Esophagus muscularis mucosa (tissue), 4 donors: ENCODE results near the gene NSA2. TPM values are rescaled to one million over a fixed set of nuclear protein-coding genes. Genes with fewer than 3 reads are reported as not detected.

Source experiments
- DNase-seq: peaks from one replicate; pipeline ENCODE4 v3.0.0-alpha.2; 2017; ENCODE audit errors: extremely low spot score
- H3K27ac ChIP-seq, 4 donors: fragments of 200-600 bp; sonication (generic); replicated peaks in 1 of 4; 1 replicate in 3 of 4; 2 replicates in 1 of 4; pipeline ENCODE4 v1.5.1; 2016 to 2019; ENCODE audit warnings: mild to moderate bottlenecking in 1 of 4
- H3K27me3 ChIP-seq, 4 donors: fragments of 200-600 bp; sonication (generic); one replicate each; pipeline versions ENCODE4 v1.5.1 to v1.6.0; 2016 to 2019
- H3K36me3 ChIP-seq, 4 donors: fragments of 200-600 bp; sonication (generic); one replicate each; pipeline ENCODE4 v1.5.1; 2016 to 2019
- H3K4me1 ChIP-seq, 4 donors: fragments of 200-600 bp; sonication (generic); one replicate each; pipeline ENCODE4 v1.5.1; 2016 to 2019
- H3K4me3 ChIP-seq, 4 donors: fragments of 200-600 bp; sonication (generic); 1 replicate in 2 of 4; 2 replicates in 2 of 4; pipeline ENCODE4 v1.5.1; 2016 to 2019; ENCODE audit warnings: mild to moderate bottlenecking in 4 of 4, moderate library complexity in 1 of 4
- H3K9me3 ChIP-seq, 4 donors: fragments of 200-600 bp; sonication (generic); 1 replicate in 3 of 4; 2 replicates in 1 of 4; pipeline ENCODE4 v1.5.1; 2016 to 2019
- EP300 ChIP-seq: sonication (generic); formaldehyde crosslinking; IDR thresholded peaks from one replicate; pipeline ENCODE4 v1.6.1; 2017; ENCODE audit warnings: antibody characterized with exemption
- POLR2A ChIP-seq: fragments of 450-650 bp; IDR thresholded peaks from one replicate; pipeline ENCODE4 v1.6.1; 2017; ENCODE audit warnings: antibody characterized with exemption, moderate library complexity, mild to moderate bottlenecking, low read depth
- POLR2AphosphoS5 ChIP-seq, 2 donors: sonication (generic); formaldehyde crosslinking; IDR thresholded peaks; one replicate each; pipeline ENCODE4 v1.6.1; 2017; ENCODE audit warnings: antibody characterized with exemption in 2 of 2
- WGBS: methylation state at CpG from one replicate; pipeline ENCODE4 v1.1.5; 2018; 5-methylcytosine and 5-hydroxymethylcytosine counted together
- intact Hi-C: fragments of 100-400 bp; cut with DNase I; formaldehyde crosslinking; loops from one replicate; pipeline ENCODE4 v1.15.1; 2023
- total RNA-seq, 4 donors: library from RNA; depleted of rRNA; stranded (reverse); fragments of >200 nt; gene quantifications; one replicate each; pipeline versions ENCODE4 v1.1.0 to v1.2.1, GENCODE V29; 2016
- TF ChIP-seq, protein P1 (sequence below), 3 experiments: fragments of 200-600 bp in 2 of 3; fragments of 450-650 bp in 1 of 3; sonication (generic) in 2 of 3; IDR thresholded peaks; one replicate each; pipeline ENCODE4 v1.5.1; 2017 to 2019; ENCODE audit warnings: antibody characterized with exemption in 3 of 3, mild to moderate bottlenecking in 2 of 3, moderate library complexity in 1 of 3

The NSA2 gene
- total RNA-seq, 4 donors from 2014 or later = 85.2 to 120 (median 110) TPM

- 93% methylated on average over 17 of the region's 21 CpGs for WGBS
- H3K36me3 ChIP-seq = no peaks in the 10 kb centered on the region
These were observed 32.2 kb downstream of the NSA2 start for GRCh38 chr5:74798977-74799911.

DNA sequence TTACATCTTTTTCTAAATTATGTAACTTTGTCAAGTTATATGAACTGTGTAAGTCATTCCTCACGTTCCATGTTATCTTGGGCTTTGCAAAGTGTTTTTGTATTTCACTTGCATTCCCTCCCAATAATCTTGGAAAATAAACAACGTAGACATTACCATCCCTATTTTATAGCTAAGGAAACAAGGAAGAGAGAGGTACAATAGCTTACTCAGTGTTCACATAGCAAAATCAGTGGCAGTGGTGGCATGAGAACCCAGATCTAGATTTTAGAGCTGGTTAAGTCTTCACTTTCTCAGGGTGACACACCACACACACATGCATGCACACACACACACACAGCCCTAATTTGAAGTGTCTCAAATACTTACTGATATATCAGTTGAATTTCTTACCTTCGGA, 34.1 kb downstream of the NSA2 start:
- no peaks in the 10 kb centered on the region for H3K9me3 ChIP-seq
- H3K27ac ChIP-seq = no peak overlapping the region
- H3K36me3 ChIP-seq = no peaks in the 10 kb centered on the region
- DNase-seq = no peak
- no peaks in the 10 kb centered on the region for H3K27me3 ChIP-seq
- intact Hi-C loops = no loop called here
- WGBS = 87% methylated on average over 3 of the region's 3 CpGs
- TF ChIP-seq POLR2A = no peak
- no peaks in the 10 kb centered on the region for H3K4me1 ChIP-seq
- no peak overlapping the region for H3K4me3 ChIP-seq

More at GRCh38 chr5:74798977-74799911, 32.2 kb downstream of the NSA2 start:
- no peaks in the 10 kb centered on the region for H3K4me1 ChIP-seq
- no peak for TF ChIP-seq POLR2AphosphoS5 (IDR thresholded peaks at IDR 0.05)
- no peak for TF ChIP-seq POLR2A
- TF ChIP-seq EP300 = no peak
- TF ChIP-seq, protein P1, sequence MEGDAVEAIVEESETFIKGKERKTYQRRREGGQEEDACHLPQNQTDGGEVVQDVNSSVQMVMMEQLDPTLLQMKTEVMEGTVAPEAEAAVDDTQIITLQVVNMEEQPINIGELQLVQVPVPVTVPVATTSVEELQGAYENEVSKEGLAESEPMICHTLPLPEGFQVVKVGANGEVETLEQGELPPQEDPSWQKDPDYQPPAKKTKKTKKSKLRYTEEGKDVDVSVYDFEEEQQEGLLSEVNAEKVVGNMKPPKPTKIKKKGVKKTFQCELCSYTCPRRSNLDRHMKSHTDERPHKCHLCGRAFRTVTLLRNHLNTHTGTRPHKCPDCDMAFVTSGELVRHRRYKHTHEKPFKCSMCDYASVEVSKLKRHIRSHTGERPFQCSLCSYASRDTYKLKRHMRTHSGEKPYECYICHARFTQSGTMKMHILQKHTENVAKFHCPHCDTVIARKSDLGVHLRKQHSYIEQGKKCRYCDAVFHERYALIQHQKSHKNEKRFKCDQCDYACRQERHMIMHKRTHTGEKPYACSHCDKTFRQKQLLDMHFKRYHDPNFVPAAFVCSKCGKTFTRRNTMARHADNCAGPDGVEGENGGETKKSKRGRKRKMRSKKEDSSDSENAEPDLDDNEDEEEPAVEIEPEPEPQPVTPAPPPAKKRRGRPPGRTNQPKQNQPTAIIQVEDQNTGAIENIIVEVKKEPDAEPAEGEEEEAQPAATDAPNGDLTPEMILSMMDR (IDR thresholded peaks at IDR 0.05) = no peak
- no peak overlapping the region for H3K27ac ChIP-seq
- DNase-seq = no peak
- no peak overlapping the region for H3K4me3 ChIP-seq
- no peaks in the 10 kb centered on the region for H3K27me3 ChIP-seq
- H3K9me3 ChIP-seq = no peaks in the 10 kb centered on the region
- intact Hi-C loops = no loop called here

- no peak for TF ChIP-seq EP300
- TF ChIP-seq, protein P1 (IDR thresholded peaks at IDR 0.05) = no peak
- WGBS = 48% methylated on average over 1 of the region's 1 CpG
- Histone ChIP-seq H3K4me1 (no peaks in the 10 kb centered on the region), H3K27ac (no peak overlapping the region), H3K27me3 (no peaks in the 10 kb centered on the region), H3K36me3 (no peaks in the 10 kb centered on the region), H3K9me3 (no peaks in the 10 kb centered on the region), H3K4me3 (no peak overlapping the region)
- DNase-seq = no peak
- intact Hi-C loops = no loop called here
These were observed 34.9 kb downstream of the NSA2 start for GRCh38 chr5:74801941-74802340.

DNA sequence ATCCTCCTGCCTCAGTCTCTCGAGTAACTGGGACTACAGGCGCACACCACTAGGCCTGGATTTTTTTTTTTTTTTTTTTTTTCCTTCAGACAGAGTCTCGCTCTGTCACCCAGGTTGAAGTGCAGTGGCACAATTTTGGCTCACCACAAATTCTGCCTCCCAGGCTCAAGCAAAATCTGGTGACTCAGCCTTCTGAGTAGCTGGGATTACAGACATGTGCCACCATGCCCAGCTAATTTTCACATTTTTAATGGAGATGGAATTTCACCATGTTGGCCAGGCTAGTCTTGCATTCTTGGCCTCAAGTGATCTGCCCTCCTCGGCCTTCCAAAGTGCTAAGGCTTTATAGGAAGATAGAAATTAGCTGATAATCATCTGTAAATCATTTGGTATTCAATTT, 43.9 kb downstream of the NSA2 start:
- Histone ChIP-seq H3K27me3 (no peaks in the 10 kb centered on the region), H3K4me1 (no peaks in the 10 kb centered on the region), H3K9me3 (no peaks in the 10 kb centered on the region), H3K4me3 (no peak overlapping the region), H3K36me3 (no peaks in the 10 kb centered on the region), H3K27ac (no peak overlapping the region)
- no peak for DNase-seq
- 96% methylated on average over 4 of the region's 4 CpGs for WGBS
- intact Hi-C loops = no loop called here
- TF ChIP-seq, protein P1 (IDR thresholded peaks at IDR 0.05) = no peak
- no peak for TF ChIP-seq POLR2A

GRCh38 chr5:74816875-74817274, 49.8 kb downstream of the NSA2 start:
- no peaks in the 10 kb centered on the region for H3K9me3 ChIP-seq
- DNase-seq = no peak
- no peak overlapping the region for H3K27ac ChIP-seq
- no peak for TF ChIP-seq EP300
- TF ChIP-seq, protein P1 (IDR thresholded peaks at IDR 0.05) = no peak
- no peak for TF ChIP-seq POLR2AphosphoS5 (IDR thresholded peaks at IDR 0.05)
- TF ChIP-seq POLR2A = no peak
- H3K36me3 ChIP-seq = no peaks in the 10 kb centered on the region
- intact Hi-C loops = no loop called here
- WGBS = 52% methylated on average over 1 of the region's 1 CpG
- H3K4me1 ChIP-seq = no peaks in the 10 kb centered on the region
- H3K4me3 ChIP-seq = no peak overlapping the region
- no peaks in the 10 kb centered on the region for H3K27me3 ChIP-seq
